NCI-H2081 (cell line): ENCODE results near the gene NKX1-2.
"Not testable (repeated sequence)": the region's sequence is repeated elsewhere in the genome, so short reads cannot be mapped to it uniquely, and the experiment has no call there.

Experiments used
- DNase-seq, 2 experiments: peaks; one replicate each; lab custom pipeline; 2025; lab: John Stamatoyannopoulos, UW

The NKX1-2 gene

DNA sequence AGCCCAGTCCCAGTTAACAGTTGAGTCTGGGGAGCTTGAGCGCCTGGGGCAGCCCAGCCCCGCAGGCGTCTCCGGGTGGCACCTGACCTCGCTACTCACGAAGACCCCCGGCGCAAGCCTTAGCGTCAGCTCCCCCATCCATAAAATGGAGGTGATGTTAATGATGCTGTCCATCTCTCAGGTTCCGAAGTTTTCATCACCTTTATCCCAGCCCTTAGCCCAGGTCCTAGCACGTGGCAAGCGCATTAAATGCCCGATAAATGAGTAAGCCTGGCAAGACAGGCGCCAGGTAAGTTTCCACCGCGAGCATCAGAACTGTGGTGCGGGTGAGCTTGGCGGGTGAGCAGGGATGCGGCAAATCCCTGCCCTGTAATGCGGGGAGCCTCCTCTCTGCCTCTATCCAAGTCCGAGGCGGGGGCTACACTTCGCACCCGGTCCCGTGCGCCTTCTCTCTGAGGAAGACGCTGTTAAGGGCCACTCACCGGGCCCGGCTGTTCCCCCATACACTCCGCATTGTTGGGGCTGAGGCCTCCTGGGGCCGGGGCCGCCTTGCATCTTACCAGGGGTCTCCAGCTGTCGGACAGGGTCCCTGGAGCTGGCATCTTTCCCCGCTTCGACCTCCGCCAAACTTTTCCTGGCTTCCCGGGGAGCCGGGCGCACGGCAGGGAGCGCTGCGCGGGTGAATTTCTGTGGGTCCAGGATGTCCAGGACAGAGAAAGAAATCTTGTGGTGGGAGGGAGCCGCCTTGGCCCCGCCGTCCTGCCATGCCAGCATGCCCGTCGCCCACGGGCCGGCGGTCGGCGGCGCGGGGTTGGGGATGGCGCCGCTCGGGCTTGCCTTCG, 444 bp downstream of the NKX1-2 start:
- no peak for DNase-seq

DNA sequence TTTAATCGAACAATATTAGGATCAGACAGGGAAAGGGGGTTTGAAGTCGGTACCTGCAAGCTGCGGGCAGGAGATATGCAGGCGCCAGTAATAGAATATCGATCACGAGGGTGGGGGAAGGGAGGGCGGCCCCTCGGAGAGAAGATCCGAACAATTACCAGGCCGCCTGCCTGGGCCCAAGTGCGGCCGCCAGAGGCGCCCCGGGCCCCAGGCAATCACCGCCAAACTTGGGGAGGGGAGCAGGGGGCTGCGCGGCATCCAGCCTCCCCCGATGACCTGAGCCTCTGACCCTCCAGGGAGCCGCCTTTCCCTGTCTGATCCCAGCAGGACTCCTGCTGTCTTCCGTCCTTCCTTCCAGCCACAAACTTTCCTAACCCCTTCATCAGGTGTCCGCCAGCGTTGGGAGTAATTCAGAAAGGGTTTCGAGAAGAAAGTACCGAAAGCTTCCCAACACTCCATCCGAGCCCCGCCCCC, 1.1 kb downstream of the NKX1-2 start:
- no peak for DNase-seq

DNA sequence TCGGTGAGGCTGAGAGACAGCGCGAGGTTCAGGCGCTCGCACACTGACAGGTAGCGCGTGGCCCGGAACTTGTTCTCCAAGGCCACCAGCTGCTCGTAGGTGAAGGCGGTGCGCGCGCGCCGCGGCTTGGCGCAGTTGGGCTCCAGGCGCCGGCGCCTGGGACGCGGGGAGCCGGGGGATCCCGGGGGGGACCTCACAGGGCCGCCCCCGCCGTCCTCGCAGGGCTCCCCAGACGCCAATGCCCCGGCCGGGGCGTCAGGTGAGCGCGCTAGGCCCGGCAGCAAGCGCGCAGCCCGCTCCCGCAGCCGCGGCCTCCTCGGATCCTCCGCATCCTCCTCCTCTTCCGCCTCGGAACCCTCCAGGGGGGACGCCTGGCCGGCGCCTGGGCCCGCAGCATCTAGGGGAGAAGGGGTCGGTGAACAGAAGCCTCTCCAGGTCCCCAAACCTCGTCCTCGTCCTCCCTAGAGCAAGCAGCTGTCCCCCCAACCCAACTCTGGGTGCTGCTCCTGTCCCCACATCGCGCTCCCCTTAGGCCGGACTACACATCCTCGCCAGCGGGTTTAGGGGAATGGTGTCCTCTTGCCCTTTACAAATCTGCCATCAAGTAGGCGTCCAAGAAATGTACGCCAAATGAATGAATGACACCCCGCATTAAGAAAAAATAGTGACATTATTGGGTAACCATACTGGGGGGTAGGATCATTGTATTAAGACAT, 1.9 kb downstream of the NKX1-2 start:
- no peak for DNase-seq

DNA sequence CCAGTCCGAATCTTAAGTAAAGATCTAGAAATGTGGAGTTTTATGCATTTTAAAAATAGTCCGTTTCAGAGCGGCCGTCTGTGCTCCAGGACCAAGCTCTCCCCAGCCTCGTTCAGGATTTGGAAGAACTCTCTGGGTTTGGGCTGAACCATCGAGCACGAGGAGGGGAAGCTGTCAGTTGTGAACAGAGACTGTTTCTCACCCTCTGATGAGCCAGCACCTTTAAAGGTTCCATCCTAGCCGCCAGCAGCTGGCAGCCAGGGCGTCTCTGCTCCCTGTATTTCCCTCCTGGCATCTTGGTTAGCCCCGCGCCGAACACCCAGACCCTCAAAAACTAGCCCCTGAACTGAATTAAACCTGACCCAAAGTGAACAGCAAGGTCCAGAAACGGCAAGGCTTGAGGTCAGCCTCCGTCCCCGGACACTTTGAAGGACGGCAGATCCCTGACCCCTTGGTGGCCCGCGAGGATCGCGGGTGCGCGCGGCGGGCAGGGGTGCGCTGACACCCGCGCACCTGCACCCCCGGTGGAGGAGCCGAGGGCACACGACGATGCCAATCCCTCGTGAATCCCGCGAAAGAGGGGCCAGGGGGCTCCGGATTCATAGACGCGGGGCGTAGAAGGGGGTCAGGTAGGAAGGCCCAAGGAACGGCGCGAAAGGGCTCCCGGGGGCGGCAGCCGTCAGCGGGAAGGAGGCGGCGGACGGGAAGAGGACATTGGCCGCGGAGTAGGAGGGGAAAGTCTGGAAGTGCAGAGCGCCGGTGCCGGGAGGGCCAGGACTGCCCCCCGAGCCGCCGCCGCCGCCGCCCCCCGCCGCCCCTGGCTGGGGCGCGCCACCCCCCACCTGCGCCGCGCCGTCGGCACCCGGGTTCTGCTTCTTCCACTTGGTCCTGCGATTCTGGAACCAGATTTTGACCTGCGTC, 2.7 kb downstream of the NKX1-2 start:
- no peak for DNase-seq

DNA sequence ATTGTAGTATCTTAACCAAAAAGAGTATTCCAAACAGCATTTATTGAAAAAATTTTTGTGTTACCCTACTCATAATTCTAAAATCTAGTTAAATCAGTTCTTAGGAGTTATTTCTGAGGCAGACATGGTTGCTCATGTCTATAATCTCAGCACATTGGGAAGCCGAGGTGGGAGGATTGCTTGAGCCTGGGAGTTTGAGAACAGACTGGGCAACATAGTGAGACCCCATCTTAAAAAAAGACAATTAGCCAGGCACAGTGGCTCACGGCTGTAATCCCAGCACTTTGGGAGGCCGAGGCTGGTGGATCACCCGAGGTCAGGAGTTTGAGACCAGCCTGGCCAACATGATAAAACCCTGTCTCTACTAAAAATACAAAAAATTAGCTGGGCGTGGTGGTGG, 8.1 kb downstream of the NKX1-2 start:
- DNase-seq: not testable (repeated sequence)

DNA sequence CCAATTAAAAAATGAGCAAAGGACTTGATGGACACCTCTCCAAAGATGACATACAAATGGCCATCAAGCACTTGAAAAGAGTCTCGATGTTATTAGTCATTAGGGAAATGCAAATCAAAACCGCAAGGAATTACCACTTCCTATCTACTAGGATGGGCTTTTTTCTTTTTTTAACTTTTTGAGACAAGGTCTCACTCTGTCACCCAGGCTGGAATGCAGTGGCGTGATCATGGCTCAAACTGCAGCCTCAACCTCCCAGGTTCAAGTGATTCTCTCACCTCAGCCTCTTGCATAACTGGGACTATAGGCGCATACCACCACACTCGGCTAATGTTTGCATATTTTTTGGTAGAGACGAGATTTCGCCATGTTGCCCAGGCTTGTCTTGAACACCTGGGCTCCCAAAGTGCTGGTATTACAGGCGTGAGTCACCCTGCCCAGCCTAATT, 13.6 kb downstream of the NKX1-2 start:
- DNase-seq: no peak

DNA sequence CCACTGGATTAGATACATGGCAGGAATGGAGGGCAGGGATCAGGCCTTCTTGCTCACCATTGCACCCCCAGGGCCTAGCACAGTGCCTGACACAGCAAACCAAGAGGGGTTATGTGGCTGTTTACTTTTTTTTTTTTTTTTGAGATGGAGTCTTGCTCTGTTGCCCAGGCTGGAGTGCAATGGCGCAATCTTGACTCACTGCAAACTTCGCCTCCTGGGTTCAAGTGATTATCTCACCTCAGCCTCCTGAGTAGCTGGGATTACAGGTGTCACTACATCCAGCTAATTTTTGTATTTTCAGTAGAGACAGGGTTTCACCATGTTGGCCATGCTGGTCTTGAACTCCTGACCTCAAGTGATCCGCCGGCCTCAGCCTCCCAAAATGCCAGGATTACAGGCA, 14.2 kb downstream of the NKX1-2 start:
- DNase-seq: not testable (repeated sequence)

DNA sequence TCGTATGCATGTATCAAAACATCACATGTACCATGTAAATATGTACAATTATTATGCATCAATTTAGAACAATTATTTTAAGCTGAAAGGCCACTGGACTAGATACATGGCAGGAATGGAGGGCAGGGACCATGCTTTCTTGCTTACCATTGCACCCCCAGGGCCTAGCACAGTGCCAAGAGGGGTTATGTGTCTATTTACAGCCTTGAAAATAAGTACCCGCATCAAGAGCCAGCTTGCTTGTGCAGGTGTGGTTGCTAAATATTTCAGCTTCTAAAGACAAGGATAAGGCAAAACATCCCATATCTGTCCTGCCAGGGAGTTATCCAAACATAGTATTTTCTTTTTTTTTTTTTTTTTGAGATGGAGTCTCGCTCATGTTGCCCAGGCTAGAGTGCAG, 16.4 kb downstream of the NKX1-2 start:
- DNase-seq: no peak

DNA sequence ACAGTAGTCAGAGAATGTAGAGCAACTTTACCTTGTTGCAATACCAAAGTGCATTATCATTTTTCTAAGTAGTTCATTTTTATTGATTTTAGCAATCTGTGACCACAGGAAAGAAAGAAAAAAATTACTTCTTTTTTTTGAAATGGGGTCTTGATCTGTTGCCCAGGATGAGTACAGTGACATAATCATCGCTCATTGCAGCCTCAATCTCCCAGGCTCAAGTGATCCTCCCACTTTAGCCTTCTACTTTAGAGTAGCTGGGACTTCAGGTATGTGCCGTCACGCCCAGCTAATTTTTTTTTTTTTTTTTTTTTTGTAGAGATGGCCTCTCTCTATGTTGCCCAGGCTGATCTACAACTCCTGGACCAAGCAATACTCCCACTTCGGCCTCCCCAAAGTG, 19.8 kb downstream of the NKX1-2 start:
- DNase-seq: no peak

DNA sequence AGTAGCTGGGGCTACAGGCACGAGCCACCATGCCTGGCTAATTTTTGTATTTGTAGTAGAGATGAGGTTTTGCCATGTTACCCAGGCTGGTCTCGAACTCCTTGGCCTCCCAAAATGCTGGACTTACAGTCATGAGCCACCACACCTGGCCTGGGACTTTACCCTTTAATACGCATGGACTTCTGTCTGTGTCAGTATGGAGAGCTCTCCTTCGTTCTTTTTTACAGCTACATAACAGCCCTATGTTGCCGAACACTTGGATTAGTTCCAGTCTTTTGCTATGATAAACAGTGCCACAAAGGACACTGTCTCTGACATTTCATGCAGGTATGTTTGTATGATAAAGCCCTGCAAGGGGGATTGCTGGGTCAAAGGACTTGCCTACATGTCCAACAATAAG, 20.3 kb downstream of the NKX1-2 start:
- no peak for DNase-seq

DNA sequence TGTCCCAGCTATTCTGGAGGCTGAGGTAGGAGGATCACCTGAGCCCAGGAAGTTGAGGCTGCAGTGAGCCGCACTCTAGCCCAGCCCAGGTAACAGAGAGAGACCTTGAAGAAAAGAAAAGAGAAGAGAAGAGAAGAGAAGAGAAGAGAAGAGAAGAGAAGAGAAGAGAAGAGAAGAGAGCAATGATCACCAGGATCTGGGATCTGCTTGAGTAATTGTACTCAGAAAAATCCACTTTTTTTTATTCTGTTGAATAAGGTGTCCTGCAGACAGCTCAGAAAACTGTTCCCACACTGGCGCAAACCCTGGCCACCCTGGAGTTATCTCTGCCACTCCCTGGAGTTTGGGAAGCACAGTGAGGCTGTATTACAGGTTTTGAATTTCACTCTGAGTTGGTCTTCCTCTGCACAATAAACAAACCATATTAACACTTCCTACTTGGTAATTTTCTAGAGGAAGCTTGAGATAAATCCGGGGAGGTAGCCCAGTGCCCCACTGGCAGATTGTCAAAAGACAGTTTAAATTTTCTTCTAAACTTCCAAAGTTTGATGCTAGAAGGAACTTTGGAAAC, 21.5 kb downstream of the NKX1-2 start:
- no peak for DNase-seq

DNA sequence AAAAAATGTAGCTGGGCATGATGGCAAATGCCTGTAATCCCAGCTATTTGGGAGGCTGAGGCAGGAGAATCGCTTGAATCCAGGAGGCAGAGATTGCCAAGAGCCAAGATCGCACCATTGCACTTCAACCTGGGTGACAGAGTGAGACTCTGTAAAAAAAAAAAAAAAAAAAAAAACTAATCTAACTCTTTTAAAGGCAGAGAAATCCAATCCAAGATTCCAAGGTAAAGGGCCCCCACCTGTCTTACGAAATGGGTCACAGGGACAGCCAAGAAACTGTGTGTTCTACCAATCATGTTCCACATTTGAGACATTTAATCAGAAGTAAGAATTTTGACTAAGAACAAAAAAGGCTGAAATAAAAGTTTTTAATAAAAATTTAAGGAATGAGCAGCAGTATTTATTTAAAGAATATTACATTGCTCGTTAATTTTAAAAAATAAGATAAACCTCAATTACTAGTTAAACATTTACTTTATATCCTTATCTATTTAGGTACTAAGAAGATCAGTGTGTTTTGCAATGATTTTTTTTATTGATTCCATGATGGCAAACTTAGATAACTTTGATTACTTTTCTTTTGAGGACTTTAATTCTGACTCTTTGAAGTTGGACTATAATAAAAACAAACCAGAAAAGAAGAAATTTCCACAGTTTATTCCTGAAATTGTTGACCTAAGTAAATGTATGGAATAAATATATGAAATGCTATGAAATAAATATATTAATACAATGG, 24.4 kb downstream of the NKX1-2 start:
- no peak for DNase-seq

DNA sequence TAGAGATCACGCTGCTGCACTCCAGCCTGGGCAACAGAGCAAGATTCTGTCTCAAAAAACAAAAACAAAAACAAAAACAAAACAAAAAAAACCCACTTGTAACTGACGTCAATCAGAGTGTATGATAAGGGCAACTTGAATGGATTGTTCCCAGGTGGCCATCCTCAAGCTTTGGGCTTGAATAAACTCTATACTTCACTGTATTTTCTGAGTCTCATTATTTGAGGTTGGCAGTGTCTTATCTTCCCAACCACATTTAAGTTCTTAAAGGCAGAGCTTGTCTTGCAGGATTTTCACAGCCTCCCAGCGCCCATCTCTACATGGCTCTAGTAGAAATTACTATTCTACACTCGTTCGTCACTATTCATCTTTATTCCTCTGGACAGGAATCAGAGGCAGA, 26.0 kb downstream of the NKX1-2 start:
- no peak for DNase-seq

DNA sequence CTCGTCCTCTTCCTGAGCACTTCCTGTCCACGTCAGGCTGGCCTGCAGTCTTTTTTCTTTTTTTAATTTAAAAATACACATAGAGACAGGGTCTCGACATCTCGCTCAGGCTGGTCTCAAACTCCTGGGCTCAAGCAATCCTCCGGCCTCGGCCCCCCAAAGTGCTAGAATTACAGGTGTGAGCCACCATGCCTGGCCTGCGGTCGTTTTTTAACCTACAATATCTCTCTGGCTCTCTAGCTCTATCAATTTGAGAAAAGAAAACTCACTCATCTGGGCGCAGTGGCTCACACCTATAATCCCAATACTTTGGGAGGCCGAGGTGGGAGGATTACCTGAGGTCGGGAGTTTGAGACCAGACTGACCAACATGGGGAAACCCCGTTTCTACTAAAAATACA, 27.1 kb downstream of the NKX1-2 start:
- DNase-seq: no peak

DNA sequence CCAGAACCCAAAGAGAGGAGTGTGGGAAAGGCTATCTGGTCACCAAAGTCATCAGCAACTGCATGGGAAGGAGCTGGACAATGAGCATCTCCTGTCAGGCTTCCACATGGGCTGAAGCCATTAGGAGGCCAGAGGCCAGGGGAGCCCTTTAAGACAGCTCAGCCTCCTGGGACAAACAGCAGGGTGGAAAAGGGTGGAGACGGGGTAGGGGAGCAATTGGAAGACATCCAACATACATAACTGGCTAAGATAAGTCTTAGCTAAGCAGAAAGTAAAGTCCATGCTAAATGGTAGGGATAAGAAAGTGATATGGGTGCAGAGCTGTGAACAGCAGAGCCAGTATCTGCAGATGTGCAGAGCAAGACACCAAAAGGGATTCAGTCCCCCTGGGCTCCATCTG, 29.6 kb downstream of the NKX1-2 start:
- no peak for DNase-seq

DNA sequence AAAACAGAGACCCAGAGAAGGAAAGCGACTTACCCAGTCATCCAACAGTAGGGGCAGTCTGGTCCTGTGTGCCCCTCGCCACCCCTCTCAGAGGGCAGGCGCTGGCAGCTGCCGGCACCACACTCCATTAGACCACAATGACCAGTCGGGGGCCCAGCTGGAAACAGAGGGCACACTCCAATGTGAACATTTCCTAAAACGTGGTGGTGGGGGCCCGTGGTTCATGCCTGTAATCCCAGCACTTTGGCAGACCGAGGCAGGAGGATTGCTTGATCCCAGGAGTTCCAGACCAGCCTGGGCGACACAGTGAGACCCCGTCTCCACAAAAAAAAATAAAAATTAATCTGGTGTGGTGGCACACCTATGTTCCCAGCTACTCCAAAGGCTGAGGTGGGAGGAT, 30.2 kb downstream of the NKX1-2 start:
- DNase-seq: no peak

DNA sequence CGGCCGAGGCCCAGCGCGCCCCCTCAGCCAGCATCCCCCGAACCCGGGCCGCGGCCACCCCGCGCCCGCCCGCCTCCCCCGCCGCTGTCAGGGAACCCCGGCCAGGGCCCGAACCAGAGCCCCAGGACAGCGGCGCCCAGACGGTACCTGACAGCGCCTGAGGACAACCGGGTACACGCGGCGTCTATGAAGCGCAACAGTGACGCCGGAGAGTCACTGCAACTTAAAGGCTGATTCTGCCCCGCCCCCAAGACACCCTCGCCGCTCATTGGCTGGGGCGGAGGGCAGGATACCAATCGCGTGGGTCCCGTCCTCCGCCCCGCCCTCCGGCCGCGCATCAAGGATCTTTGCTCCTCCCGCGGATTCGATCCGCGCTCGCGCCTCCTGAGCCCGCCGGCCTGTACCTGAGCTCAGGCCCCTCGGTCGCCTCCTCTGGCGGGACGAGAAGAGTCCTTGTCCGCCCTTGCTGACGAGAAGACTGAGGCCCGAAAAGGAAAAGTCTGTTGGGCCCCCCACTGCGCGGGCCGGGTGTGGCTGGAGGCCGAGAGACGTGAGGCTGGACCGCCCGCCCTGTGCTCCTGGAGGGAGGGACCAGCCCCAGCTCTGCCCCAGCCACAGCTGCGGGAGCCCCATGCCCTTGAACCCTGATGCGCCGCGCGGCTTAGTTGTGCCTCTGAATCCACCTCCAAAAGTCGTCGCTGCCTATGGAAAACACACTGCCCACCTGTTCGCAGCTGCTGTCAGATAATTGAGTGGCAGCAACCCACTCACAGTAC, 30.9 kb downstream of the NKX1-2 start, which contains the start of gene OAT:
TSS of gene OAT (minus strand) at position 198 of the 776 bp plus-strand sequence. CDS start 6,752 bp downstream, outside the sequence.
- DNase-seq: peak; percentile 94

DNA sequence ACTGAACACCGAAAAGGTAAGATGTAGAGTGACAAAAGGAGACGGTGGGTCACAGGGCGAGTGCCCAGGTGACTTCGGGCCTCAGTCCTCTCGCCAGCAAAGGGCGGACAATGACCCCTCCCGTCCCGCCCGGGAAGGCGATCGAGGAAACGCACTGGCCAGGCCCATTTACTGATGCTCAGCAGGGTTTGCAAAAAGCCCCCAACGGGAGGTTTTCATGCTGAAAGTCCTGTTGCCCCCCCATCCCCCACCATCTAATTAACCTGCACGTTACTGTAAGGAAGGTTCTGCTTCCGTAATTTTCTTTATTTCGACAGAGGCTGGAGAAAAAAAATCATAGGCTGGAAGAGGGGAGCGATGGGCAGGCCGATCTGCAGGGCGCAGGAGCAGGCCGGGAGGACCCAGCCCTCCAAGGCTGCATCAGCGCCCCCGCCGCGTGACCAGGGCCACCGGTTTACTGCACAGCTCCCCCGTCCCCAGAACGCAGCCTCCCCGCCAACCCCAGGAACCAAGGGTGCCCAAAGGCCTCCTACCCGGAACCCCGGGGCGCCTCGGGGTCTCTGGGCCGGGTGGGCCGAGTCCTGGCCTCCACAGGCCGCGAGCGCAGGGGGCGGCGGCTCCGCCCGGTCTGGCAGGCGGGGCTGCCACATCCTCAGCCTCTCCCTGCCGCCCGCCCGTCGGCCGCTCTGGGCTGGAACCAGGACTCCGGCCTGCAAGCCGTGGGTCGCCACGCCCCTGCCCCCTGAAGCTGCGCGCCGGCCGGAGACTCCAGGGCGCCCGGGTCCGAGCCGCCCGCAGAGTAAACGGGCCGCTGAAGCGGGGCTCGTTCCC, 31.7 kb downstream of the NKX1-2 start:
- DNase-seq: peak in 1 of 2 experiments; percentile 26

DNA sequence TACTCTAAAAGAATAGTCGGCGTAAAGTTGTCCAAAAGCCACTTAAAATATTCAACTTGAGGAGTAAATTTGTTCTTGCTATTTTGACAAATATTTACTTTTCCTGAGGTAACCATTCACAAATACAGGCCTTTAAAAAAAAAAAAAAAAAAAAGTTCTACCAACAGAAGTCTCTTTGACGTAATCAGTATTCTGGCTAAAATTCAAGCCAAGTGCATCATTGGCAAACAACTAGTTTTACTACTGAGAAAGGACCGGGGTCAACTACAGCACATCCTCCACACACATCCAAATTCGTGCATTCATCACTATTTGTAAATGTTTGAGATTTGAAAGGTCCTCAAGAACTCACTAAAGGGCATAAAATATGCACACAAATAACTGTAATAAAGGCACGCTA, 33.1 kb downstream of the NKX1-2 start:
- DNase-seq: no peak
